GM19455 (cell line): Measurements from ENCODE around the gene SNAI3.

Experiments
- ATAC-seq: cut with Tn5 transposase; IDR thresholded peaks from one replicate; pipeline ENCODE4 v1.9.1; 2021; ENCODE audit not compliant: unreplicated experiment

Gene SNAI3

GRCh38 chr16:88721815-88722755 lies 35.8 kb upstream of the SNAI3 start:
- ATAC-seq = no peak

DNA sequence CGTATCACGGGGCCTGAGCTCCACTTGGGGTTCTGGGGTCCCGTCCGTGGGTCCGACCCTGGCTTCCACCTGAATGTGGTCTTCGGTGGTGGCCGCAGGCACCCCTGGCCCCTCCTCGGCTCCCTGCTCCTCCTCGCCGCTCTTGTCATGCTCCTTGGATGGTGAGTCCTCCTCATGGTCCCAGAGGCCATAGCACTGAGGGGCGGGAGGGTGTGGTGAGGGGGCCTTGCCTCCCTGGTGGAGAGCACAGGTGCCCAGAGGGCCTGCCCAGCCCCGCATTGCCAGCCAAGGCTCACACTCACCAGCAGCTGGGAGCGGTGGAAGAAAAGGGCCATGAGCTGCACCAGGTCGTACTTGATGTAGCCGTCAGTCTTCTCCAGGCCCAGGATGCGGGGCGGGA lies 34.9 kb upstream of the SNAI3 start:
- no peak for ATAC-seq

- ATAC-seq = no peak
Observed at GRCh38 chr16:88720396-88720970, 34.2 kb upstream of the SNAI3 start.

- ATAC-seq = no peak
Observed at GRCh38 chr16:88719933-88720296, 33.6 kb upstream of the SNAI3 start.

GRCh38 chr16:88719267-88719932 lies 33.1 kb upstream of the SNAI3 start:
- ATAC-seq = no peak

DNA sequence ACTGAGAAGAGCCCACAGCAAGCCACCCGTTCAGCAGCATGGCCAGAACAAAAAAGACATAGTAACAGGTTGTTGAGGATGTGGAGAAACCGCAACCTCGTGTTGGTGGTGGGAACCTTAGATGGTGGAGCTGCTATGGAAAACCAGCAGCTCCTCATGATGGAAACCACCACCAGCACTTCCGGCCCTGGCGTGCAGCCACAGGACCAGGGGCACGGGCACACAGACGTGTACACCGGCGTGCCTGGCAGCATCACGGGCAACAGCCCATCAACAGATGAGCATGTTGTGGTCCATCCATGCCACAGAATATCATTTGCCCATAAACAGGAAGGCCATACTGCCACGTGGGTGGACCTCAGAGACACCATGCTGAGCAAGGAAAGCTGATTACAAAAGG lies 31.9 kb upstream of the SNAI3 start:
- ATAC-seq = no peak

DNA sequence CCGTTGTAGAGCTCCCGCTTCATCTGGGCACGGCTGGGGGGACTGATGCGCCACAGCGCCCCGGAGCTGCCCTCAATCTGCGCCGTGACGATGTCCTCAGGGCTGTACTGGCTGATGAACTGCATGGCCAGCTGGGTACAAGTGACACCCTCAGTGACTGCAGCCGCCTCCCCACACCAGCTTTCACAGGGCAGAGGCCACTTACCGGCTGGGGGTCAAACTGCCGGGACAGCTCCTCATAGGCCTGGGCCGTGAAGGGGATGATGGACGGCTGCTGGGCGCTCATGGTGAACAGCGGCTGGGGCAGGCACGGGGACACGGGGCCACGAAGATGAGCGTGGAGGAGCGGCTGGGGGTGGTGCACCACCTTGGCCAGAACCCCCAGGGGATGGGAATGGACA lies 30.3 kb upstream of the SNAI3 start:
- ATAC-seq = no peak

DNA sequence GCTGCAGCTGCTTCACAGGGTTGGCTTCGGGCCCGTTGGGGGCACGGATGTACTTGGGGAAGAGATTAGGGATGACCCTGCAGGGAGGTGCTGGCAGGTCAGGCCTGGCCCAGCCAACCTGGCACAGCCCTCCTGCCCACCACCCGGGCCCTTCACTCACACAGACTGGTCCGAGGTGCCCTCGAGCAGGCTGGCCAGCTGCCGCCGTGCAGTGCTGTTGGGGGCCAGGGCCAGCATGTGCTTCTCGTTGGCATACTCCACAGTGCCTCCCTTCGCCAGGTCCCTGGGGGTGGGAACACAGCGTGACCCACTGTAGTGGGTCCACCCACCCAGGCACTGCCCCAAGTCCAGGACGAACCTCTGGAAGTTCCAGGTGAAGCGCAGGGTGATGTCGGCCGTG lies 29.9 kb upstream of the SNAI3 start:
- no peak for ATAC-seq

GRCh38 chr16:88715312-88716190 lies 29.2 kb upstream of the SNAI3 start:
- ATAC-seq = no peak

GRCh38 chr16:88714420-88715302 lies 28.4 kb upstream of the SNAI3 start:
- ATAC-seq = no peak

DNA sequence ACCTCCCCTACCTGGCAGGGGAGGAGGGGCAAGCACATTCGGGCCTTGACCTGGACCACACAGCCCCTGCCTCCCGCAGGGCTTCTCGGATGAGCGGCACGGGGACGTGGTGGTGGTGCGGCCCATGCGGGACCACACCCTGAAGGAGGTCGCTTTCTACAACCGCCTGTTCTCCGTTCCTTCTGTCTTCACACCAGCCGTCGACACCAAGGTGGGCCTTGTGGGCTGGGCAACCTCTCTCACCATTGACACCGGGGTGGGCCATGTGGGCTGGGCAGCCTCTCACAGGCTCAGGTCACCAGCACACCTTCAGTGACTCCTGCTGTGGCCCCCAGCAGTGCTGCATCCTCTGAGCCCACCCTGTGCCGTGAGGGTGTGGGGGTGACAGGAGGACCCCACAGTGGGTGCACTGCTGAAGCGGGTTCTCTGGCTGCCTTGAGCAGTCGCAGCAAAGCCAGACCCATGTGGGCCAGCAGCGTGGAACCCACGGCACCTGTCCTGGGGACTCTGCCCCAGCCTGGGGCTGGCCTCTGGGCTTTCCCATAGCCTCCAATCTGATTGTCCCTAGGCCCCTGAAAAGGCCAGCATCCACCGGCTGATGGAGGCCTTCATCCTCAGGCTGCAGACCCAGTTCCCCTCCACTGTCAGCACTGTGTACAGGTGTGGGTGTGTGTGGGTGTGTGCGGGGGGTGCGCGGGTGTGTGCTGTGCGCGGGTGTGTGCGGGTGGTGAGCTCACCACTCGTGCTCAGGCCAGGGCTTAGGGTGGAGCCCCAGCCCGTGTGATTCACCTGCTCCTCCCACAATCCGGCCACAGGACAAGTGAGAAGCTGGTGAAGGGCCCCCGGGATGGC lies 27.5 kb upstream of the SNAI3 start:
- no peak for ATAC-seq

- no peak for ATAC-seq
Observed at GRCh38 chr16:88713054-88713453, 26.7 kb upstream of the SNAI3 start.

DNA sequence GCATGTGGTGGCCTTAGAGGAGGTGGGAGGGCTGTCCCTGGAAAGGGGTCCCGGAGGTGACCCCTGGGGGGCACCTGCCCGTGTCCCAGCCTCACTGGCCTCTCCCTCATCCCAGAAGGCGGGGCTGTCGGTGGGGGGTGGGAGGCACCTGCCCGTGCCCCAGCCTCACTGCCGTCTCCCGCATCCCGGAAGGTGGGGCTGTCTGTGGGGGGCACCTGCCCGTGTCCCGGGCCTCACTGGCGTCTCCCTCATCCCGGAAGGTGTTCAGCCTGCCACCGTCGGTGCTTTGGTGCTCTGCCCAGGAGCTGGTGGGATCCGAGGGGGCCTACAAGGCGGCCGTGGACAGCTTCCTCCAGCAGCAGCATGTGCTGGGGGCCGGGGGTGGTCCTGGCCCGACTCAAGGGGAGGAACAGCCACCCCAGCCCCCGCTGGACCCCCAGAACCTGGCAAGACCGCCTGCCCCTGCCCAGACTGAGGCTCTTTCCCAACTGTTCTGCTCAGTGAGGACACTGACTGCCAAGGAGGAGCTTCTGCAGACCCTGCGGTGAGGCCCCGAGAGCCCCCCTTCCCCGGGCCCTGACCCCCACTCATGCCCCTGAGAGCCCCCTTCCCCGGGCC lies 26.2 kb upstream of the SNAI3 start:
- ATAC-seq = no peak

DNA sequence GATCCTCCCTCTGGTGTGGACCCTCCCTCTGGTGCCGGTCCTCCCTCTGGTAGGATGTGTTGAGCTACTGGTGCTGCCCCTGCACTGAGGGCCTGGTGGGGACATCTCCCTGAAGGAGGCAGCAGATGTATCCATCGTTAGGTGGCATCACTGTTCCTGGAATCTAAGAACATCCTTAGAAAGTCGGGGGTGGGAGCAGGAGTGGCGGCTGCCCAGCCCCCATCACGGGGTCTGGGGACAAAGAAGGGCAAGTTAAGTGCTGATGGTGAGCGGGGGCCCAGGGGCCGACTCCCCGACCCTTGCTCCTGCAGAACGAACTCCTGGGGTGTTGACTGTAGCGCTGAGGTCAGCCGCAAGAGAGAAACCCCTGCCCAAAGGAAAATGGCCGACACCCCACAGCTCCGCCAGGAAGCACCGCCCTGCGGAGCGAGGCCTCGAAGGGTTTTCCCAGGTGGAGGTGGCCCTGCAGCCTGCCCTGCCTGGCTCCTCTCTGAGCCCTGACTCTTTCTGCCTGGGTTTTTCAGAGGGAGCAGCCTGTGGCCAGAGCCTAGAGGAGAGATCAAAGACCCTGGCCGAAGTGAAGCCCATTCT lies 25.5 kb upstream of the SNAI3 start:
- no peak for ATAC-seq

DNA sequence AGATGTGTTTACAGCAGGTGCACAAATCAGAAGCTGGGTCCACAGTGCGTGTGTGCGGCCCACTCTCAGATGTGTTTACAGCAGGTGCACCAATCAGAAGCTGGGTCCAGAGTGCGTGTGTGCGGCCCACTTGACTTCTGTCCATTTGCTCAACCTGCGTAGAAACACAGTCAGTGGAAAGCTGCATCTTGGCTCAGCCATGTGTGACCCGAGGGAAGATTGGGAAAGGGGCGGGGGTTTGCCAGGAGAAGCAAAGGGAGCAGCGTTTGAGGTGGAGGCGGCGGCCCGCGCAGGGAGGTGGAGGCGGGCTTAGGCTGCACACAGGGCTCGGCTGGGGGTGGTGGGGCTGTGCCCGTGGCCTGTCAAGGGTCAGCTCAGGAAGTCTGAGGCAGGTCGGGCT lies 24.2 kb upstream of the SNAI3 start:
- no peak for ATAC-seq

DNA sequence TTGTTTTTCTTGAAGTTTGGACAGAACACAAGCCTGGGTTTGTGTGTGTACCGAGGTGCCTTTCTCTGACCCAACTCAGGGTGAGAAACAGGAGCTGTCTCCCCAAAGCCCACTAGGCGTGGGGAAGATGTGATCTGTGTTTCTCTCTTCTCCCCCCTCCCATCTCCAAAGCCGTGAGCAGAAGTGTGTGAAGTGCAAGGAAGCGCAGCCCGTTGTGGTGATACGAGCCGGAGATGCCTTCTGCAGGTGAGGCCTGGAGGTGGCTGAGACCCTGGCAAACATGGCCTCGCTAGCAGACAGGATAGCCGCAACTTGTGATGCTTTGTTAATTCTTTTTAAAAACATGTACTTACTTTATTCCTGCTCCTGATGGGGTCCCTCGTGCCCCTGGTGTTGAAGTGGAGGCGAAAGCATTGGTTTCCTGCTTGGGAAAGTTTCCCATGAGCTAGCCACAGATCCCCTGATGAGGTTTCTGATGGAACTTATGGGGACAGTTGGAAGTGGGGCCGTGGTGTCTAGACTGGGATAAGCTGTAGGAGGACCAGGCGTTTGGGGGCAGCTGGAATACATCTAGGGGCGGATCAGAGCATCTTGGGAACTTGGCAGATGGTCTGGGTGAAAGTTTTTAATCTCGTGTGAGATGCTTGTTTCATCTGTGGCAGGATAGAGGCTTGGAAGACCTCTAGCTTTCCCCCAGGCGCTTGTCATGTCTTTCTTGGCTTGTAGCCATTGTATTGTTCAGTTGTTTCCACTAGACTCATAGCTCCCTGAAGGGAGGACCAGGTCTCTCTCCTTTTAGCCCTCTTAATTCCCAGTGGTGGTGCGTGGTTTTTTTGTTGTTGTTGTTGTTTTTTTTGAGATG lies 20.9 kb upstream of the SNAI3 start:
- no peak for ATAC-seq

- peak; percentile 55 for ATAC-seq
Observed at GRCh38 chr16:88706229-88706964, 20.1 kb upstream of the SNAI3 start, which contains the start of the genes CTU2 and RNF166. CTU2 (plus strand) TSS chr16:88706503; CDS start chr16:88706531, 28 bp downstream. RNF166 (minus strand) TSS chr16:88706408; CDS start chr16:88706325, 83 bp downstream.
